GM12892 (cell line): Measurements from ENCODE around the gene ZBTB46.

Experiments
- POLR2A ChIP-seq: IDR thresholded peaks from 2 replicates; pipeline ENCODE4 v1.6.1; 2011; ENCODE audit warnings: low read depth, low read length, control low read depth
- TAF1 ChIP-seq: IDR thresholded peaks from 2 replicates; pipeline ENCODE4 v1.6.1; 2011; ENCODE audit warnings: low read depth, mild to moderate bottlenecking, control low read depth, low read length, borderline replicate concordance

- no peak for TF ChIP-seq POLR2A
- TF ChIP-seq TAF1 = no peak
Observed at GRCh38 chr20:63804308-63804636, 26.8 kb downstream of the ZBTB46 start.
